IPS-NIHi11 (cell line): Measurements from ENCODE around the gene FAM81A.
"Not testable (repeated sequence)": the region's sequence is repeated elsewhere in the genome, so short reads cannot be mapped to it uniquely, and the experiment has no call there.

Experiments
- DNase-seq: peaks from one replicate; pipeline ENCODE4 v3.0.0; 2012; ENCODE audit warnings: mixed read lengths, low spot score

FAM81A gene

DNA sequence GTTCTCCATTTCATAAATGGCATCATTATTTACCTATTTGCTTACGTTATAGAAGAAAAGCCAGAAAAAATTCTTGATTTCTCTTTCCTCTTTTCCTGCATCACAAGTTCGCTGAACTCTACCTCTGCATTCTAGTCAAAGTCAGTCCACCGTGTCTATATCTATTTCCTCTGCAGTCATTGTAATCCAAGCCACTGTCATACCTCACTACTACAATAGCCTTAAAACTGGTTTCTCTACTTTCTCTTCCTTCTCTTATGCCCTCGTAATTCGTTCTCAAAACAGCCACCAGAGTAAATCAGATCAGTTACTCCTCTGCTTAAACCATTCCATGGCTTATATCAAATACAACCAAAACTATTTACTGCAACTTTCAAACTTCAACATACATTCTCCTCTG, 13.4 kb upstream of the FAM81A start:
- DNase-seq, result no peak

DNA sequence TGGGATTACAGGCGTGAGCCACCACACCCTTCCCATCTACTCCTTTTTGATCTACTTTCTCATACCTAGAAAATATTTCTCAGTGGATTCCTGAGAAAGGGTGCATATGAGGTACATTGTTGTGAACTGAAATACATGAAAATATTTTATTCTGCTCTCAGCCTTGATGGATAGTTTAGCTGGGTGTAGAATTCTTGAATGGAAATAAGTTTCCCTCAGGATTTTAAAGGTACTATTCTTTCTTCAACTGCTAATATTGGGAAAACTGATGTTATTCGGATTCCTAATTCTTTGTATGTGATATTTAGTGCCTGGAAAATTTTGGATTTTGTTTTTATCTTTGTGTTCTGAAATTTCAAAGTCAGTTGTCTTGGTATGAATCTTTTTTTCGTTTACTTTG, 9.1 kb upstream of the FAM81A start:
- DNase-seq, result not testable (repeated sequence)

DNA sequence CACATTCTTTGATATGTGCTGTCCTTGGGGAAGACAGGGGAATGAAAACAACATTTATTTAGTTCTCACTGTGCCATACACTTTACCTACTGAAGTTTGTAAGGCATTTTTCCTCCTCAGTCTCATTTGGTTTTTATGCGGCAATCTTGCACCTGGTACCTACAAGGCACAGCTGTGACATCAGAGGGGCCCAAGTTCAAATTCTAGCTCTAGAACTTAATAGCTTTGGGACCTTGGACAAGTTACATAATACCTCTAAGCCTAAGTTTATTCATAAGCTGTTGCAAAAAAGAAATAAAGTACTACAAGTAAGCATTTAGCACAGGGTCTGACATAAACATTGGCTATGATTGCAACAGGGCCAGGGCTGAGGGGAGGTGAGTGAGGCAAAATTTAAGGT, 5.6 kb upstream of the FAM81A start:
- DNase-seq, result no peak

DNA sequence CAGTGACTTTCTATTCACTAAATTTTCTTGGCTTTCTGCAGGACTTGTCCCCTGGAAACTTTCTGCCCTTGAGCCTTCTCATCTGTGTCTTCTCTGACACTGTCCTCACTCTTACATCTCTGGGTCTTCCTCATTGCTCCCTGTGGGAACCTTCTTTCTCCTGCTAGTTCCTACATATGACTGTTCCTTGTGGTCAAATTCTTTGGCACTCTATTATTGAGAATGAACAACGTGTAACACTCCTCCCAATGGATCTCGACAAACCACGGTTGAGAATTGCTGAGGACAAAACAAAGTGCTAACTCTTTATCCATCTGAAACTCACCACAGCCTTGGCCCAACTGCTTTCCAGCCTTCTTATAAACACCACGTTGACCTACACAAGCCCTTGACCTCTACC, 3.5 kb upstream of the FAM81A start:
- no peak for DNase-seq

DNA sequence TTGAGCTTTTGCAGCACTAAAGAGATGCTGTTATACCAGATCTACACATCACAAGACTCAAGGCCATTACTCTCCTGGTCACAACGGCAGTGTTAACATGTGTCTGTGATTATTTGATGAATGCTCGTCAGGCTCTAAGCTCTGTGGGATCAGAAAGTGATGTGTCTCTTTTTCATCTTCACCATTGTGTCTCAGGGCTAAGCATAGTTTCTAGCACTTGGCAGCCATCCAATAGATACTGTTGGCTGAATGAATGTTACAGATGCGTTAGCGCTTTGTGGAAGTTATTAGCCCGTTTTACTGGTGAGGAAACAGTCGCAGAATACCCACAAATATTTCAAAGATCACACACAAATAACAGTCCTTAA, 1.2 kb upstream of the FAM81A start:
- DNase-seq, result no peak

DNA sequence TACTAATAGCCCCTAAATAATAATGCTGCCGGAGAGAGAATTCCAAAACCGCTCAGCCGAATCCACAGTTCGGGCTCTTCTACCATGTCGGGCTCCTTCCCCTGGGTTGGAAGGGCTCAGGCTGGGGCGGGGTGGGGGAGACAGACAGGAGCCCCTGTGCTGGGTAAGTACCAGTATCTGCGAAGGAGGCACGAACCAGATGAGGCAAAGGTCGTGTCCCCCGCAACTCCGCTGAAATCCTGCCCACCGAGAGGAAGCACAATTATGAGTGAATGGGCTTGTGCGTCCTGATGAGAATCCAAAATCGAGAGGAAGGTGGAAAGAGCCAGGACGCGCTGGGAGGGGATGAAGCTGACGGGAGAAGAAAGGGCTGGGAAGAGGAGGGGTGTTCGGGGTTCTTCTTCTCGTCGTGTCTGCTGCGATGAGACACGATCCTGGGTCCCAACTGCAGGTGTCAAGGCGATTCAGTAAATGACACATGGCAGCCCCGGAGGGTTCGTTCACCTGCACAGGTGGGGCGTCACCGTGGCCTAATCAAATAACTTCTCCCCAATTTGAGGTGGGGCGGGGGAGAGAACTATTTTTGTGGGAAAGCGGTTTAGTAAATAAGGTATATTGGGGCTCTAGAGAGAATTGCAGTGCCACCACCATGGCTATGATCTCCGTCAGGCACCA, 707 bp upstream of the FAM81A start:
- peak; percentile 21 for DNase-seq

DNA sequence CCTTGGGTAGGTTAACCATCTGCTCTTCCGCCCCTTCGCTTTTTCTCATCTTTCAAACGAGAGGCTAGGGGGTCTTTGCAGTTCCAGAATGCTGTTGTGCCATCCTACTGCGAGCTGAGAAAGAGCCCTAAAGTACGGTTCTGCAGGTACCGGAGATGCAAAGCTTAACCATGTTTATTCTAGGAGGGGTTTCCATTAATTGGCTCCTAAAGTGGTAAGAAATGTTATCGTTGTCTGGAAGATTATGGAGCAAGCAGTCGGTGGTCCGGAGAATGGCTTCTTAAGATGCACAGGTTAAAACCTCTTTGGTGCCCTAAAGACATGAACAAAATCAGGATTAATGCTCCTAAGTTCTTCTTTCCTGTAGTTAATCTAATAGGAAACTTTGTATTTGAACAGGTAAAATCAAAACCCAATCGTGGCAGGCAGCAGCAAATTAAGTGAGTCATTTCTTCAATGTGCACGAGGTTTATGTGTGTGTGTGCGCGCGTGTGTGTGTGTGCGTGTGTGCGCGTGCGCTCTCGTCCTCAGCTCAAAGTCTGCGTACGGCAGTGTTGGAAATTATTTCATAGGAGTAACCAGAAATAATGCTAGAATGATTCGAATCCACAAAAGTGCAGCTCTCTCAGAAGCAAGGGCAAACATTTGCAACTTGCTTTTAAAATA, 772 bp downstream of the FAM81A start:
- no peak for DNase-seq

DNA sequence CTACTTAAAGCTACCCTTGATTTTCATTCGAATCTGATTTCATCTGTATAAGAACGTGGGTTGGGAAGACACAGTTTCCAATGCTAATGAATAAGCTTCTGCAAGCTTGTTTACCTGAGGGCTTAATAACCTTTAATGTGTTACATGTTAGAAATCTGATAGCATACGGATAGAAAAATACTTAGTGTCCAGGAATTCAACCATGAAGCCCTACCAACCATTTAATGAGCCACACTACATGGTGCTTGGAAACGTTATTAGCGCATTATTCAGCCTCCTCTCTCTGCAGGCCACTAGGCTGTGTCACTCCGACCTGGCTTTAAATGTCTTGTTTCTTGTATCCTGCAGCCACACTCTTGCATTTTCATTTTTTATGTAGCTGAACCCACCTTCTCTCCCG, 1.6 kb downstream of the FAM81A start:
- DNase-seq, result no peak

DNA sequence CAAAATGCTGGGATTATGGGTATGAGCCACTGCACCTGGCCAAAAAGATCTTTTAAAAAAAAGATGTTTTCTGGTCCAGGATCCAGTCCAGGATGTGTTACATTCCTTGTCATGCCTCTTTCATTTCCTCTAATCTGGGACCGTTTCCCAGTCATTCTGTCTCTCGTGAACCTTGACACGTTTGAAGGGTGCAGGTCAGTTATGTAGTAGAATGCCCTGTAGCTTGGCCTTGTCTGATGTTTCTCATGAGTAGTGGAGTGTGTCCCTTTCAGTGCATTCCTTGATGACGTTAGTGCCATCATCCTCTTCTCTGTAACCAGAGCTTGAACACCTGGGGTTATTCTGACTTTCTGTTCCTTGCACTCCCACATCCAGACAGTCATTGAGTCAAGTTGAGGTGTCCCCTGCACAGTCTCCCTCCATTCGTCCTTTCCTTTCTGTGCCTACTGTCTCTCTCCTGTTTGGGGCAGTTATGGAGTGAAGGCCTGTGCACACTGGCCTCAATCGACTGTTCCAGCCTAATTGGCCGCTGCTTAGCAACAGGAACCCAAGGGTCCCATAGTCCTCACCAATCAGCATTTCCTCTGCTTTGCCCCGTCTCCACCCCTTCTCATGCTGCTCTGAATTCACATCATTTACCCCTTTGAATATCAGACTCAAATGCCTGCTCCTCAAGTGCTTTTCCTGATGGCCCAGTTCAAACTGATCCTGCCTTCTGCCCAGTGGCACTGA, 5.5 kb downstream of the FAM81A start:
- DNase-seq, result peak; percentile 35

DNA sequence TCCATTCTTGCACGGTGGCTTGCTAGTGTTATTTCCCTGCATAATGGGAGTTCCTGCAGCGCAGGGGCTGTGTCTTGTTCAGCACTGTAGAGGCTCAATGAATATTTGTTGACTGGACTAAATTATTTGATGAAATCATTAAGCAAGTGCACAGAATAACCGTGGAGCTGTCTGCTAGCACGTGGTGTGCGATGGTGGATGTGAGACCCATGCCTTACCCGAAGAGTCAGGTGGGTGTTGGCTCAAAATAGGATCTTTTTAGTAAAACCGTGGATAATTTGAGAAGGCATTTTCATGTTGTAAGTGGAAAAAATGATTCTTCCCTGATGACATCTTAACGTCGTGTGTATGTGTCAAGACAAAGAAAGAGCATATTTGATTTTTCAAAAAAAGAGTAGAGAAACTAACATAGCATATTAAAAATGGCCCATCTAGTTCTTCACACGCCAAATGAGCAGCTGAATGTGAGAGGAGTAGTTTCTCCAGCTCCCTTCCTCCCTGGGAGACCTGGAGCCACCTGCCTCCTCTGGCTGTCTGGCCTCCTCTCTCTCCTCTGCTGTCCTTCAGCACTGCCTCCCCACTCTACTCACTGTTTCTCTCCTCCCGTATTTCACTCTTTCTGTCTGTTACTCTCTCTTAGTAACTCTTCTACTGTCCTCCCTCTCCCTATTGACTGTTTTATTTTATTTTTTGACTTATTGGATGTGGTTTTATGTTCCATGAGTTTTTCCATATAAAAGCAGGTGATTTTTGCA, 6.3 kb downstream of the FAM81A start:
- no peak for DNase-seq

DNA sequence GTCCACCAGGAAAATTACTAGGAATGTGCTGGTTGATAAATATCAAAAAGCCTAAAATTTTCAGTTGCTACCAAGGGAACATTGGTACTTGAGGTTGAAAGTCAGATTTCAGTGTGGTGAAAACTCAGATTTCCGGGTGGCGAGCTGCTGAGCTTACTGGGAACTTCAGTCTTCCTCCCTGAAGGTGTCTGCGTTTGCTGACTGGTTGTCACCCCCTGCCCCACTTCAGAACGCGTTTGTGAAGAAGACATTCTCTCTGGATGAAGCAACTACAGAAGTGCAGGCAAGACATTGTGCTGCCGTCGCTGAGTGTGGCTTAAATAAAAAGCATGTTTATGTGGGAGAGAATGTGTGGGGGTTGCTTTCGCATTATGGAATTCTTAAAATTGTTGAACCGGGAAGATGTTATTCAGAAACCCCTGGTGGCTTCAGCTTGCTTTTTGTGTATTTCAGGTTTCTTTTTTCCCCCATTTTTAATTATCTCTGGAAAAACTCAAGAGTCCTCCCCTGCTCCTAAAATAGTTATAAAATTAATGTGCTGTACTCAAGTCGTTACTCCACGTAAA, 7.1 kb downstream of the FAM81A start:
- DNase-seq, result no peak

DNA sequence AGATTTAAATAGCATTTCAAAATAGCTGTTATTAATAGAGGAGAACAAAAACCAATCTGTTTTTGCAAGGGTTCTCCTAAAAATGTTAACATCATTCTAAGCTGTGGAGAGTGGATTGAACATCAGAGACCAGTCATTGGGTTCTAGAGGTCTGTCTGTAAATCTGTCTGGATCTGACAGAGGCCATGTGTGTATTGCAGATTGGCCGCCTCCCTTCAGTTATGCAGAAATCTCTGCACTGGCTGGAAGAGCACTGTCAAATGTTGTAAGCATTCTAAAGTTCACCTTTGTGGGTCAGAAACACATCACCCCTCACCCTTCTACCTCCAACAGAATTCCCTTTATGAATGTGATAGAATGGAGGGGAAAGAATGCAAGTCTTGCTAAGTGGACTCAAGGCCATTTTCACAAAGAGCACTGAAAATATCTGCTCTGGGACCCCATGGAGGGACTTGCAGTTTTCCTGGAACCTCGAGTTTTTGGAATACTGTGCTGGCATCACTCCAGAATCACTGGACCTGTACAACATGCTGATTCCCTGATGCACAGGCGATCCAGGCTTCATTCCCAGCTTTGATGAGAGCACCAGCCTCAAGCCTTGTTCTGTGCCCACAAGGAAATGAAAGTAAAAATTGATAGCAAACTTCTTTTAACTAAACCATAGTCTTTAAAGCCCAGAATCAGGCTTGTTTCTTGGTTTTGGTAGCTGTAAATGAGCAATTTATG, 8.4 kb downstream of the FAM81A start:
- DNase-seq, result no peak

DNA sequence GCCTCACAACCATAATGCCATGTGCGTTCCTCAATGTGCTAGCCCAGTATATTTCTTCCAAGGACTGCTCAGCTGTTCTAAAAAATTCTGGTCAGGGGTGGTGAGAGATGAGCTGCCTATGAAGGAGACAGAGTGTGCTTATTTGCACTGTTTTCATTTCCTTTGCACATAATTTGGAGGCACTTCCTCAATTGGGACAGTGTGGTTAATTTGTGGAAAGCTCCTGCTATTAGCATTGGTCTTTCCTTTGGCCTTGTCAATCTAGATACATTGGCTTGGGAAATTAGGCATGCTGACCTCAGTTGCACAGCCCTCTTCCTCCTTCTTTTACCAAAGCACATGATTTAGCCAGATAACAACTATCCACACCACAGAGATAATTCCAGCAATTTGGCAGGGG, 9.4 kb downstream of the FAM81A start:
- no peak for DNase-seq

DNA sequence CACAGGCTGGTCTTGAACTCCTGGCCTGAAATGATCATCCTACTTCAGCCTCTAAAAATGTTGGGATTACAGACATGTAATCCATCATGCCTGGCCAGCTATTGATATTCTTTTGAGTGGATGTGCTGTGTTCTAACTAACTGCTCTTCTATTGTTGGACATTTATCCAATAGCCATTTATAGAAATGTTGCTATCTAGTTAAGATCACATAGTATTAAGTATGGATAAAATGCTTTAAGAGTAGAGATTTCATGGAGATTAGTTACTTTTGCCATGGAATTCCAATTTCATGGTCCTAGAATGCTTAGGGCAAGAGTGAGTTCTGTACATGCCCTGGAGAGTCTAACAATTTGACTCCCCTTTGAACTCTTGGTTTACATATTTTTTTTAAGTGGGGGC, 10.9 kb downstream of the FAM81A start:
- no peak for DNase-seq

DNA sequence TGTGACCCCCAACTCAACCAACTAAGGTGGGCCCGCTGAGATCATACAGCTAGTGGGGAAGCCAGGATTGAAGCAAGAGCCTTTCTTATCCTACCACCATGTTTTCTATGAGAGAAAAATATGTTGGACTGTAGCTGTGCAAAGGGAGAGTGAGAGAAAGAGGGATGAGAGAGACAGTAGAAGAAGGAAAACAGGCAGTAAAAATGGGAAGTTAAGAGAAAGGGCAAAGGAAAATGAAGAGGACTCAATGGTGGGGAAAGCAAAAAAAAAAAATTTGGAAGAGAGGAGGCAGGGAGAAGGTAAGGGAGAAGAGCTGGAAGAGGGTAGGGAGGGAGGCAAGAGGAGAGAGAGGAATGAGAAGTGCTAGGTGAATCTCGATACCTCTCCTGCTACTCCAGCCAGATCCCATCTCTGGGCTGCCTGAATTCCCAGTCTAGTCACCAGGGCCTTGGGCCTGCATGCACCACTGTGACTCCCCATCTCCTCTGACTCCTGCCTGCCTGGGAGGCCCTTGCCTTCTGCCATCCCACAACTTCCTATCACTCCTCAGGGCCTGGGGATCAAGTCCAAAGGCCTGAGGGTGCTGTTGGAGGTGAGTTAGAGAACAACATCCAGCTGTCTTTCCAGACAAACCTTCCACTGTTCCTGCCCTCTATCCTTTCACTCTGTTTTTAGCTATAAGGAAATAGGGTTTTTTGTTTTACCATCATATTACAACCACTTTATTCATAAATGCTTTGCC, 15.7 kb downstream of the FAM81A start:
- no peak for DNase-seq

DNA sequence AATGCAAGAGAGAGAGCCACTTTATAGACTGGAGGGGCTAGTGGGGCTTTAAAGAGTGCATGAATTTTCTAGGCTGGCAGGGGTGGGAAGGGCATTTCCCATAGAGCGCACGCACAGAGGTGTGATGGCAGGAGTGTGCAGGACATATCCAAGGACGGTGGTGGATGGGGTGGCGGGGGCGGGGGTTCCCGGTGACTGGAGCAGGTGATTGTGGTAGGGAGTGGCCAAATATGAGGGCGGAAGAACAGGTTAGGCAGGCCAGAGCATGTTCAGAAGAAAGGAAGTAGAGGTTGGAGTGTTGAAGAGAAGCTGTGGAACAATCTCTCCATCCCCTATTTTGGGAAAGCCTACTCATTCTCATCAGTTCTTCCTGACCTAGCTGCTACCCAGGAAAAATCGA, 18.1 kb downstream of the FAM81A start:
- peak; percentile 71 for DNase-seq

DNA sequence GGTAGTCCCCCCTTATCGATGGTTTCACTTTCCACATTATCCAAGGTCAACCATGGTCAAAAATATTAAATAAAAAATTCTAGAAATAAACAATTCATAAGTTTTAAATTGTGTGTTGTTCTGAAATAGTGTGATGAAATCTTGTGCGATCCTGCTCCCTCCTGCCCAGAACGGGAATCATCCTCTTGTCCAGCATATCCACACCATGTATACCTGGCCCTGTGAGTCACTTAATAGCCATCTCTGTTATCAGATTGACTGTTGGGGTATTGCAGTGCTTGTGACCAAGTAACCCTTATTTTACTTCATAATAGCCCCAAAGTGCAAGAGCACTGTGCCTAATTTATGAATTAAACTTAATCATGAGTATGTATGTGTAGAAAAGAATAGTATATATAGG, 19.1 kb downstream of the FAM81A start:
- DNase-seq, result no peak

DNA sequence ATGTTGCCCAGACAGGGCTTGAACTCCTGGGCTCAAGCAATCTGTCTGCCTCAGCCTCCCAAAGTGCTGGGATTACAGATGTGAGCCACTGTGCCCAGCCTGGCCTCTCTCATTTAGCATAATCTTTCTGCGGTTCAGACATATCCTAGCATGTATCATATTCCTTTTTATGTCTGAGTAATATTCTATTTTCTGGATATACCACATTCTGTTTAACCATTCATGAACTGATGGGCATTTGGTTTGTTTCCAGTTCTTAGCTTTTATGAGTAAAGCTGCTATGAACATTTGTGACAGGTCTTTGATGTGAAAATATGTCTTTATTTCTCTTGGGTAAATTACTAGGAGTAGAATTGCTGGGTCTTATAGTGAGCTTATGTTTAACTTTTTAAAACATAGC, 23.5 kb downstream of the FAM81A start:
- DNase-seq, result no peak

DNA sequence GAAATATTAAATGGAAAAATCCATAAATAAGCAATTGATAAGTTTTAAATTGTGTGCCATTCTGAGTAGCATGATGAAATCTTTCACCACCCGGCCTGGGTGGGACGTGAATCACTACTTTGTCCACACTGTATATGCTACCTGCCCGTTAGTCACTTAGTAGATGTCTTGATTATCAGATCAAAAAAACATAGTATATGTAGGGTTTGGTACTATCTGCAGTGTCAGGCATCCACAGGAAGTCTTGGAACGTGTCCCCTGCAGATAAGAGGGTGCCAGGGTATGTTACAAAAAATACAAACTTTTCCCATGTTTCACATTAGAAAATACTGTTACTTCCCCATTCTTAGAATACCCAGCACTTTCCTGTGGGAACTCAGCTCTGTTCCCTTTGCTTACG, 35.2 kb downstream of the FAM81A start:
- no peak for DNase-seq

DNA sequence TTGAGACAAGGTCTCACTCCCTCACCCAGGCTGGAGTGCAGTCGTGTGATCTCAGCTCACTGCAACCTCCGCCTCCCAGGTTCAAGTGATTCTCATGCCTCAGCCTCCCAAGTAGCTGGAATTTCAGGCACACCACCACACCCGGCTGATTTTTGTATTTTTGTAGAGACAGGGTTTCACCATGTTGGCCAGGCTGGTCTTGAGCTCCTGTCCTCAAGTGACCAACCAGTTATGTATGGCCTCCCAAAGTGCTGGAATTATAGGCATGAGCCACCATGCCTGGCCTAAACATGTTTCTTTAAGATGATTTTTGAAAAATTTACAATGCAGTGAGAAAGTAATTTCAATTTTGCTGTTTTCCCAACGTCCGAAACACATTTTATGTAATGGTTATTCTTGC, 37.2 kb downstream of the FAM81A start:
- not testable (repeated sequence) for DNase-seq

DNA sequence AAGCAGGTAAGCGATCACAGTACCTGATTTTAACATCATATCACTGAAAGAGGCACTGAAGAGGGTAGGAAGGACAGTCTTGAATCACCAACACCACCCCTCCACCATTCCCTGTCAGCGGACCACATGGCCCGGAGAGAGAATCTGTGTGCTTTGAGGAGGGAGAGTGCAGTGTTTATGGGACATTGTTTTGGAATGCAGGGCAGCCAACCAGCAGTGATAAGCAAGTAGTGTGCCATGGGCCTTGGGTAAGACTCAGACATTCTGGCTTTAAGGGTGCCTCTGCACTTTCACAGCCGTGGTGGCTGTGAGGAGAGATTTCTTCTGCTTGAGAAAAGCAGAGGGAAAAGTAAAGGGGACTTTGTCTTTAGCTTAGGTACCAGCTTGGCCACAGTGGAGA, 46.4 kb downstream of the FAM81A start:
- DNase-seq, result no peak
